BLaER1 treated with 17β-estradiol and CSF1 and Interleukin-3, amounts not matched to agents 10 nM and 100 nM (cell line): Measurements from ENCODE around the gene CFAP46.

ENCODE experiments used
- H3K27ac ChIP-seq, 11 experiments: shearing (Covaris generic); formaldehyde crosslinking; 2 replicates each; pipeline ENCODE4 v1.8.1; 2022
- H3K27me3 ChIP-seq, 11 experiments: shearing (Covaris generic); formaldehyde crosslinking; 2 replicates each; pipeline ENCODE4 v1.8.1; 2022
- H3K36me3 ChIP-seq, 11 experiments: shearing (Covaris generic); formaldehyde crosslinking; 2 replicates each; pipeline ENCODE4 v1.8.1; 2022
- H3K4me1 ChIP-seq, 10 experiments: shearing (Covaris generic); formaldehyde crosslinking; 2 replicates each; pipeline ENCODE4 v1.8.1; 2022
- H3K4me2 ChIP-seq, 11 experiments: shearing (Covaris generic); formaldehyde crosslinking; 2 replicates each; pipeline ENCODE4 v1.8.1; 2022
- H3K4me3 ChIP-seq, 10 experiments: shearing (Covaris generic); formaldehyde crosslinking; 2 replicates each; pipeline ENCODE4 v1.8.1; 2022
- H3K9ac ChIP-seq, 11 experiments: shearing (Covaris generic); formaldehyde crosslinking; 2 replicates each; pipeline ENCODE4 v1.8.1; 2022
- H3K9me3 ChIP-seq, 11 experiments: shearing (Covaris generic); formaldehyde crosslinking; replicated peaks in 1 of 11; 2 replicates each; pipeline ENCODE4 v1.8.1; 2022
- H4K20me1 ChIP-seq, 11 experiments: shearing (Covaris generic); formaldehyde crosslinking; 2 replicates each; pipeline ENCODE4 v1.8.1; 2022
- Cebpa-rat ChIP-seq, 11 experiments: shearing (Covaris generic); IDR thresholded peaks; 2 replicates each; pipeline ENCODE4 v1.8.1; 2022

CFAP46 gene

GRCh38 chr10:132770061-132771021 lies 172.0 kb downstream of the CFAP46 start:
- Histone ChIP-seq H3K36me3 (peaks cover 14 to 49% (median 26%) of the 10 kb centered on the region in 11 experiments), H3K27ac (no peak overlapping the region)

GRCh38 chr10:132768346-132769248 lies 173.8 kb downstream of the CFAP46 start:
- no peak for TF ChIP-seq Cebpa-rat (IDR thresholded peaks at IDR 0.05)
- H3K27me3 ChIP-seq: no peaks in the 10 kb centered on the region
- no peak overlapping the region for H3K4me2 ChIP-seq
- H4K20me1 ChIP-seq: peaks cover 0 to 33% (median 5%) of the 10 kb centered on the region in 11 experiments; a peak in 13 of 22 replicates
- no peak overlapping the region for H3K9ac ChIP-seq
- no peak overlapping the region for H3K4me3 ChIP-seq
- H3K36me3 ChIP-seq: peaks cover 14 to 50% (median 26%) of the 10 kb centered on the region in 11 experiments
- peaks cover 0 to 13% (median 4%) of the 10 kb centered on the region in 10 experiments; a peak in 12 of 20 replicates for H3K4me1 ChIP-seq
- no peak overlapping the region for H3K27ac ChIP-seq
- peaks cover 21 to 43% (median 30%) of the 10 kb centered on the region in 11 experiments; a peak in 20 of 22 replicates for H3K9me3 ChIP-seq

More at GRCh38 chr10:132770061-132771021, 172.0 kb downstream of the CFAP46 start:
- H3K9ac ChIP-seq: no peak overlapping the region
- peaks cover 6 to 22% (median 15%) of the 10 kb centered on the region in 10 experiments for H3K4me1 ChIP-seq
- H3K4me3 ChIP-seq: no peak overlapping the region
- no peak overlapping the region for H3K4me2 ChIP-seq
- H3K9me3 ChIP-seq: peaks cover 21 to 43% (median 30%) of the 10 kb centered on the region in 11 experiments; a peak in 20 of 22 replicates
- H4K20me1 ChIP-seq: peaks cover 0 to 28% (median 9%) of the 10 kb centered on the region in 11 experiments; a peak in 17 of 22 replicates
- no peak for TF ChIP-seq Cebpa-rat (IDR thresholded peaks at IDR 0.05)
- H3K27me3 ChIP-seq: peaks cover 0 to 7% (median 0%) of the 10 kb centered on the region in 11 experiments; a peak in 2 of 22 replicates

- no peak overlapping the region for H3K27ac ChIP-seq
- H3K4me1 ChIP-seq: peaks cover 0 to 13% (median 6%) of the 10 kb centered on the region in 10 experiments; a peak in 10 of 20 replicates
- H3K9me3 ChIP-seq: peaks cover 15 to 35% (median 23%) of the 10 kb centered on the region in 11 experiments; a peak in 20 of 22 replicates
- no peak overlapping the region for H3K9ac ChIP-seq
- H3K36me3 ChIP-seq: peaks cover 14 to 47% (median 26%) of the 10 kb centered on the region in 11 experiments
- H3K4me2 ChIP-seq: no peak overlapping the region
- no peaks in the 10 kb centered on the region for H3K27me3 ChIP-seq
- peaks cover 0 to 47% (median 17%) of the 10 kb centered on the region in 11 experiments; a peak in 13 of 22 replicates for H4K20me1 ChIP-seq
- H3K4me3 ChIP-seq: no peak overlapping the region
- TF ChIP-seq Cebpa-rat (IDR thresholded peaks at IDR 0.05): no peak
Observed at GRCh38 chr10:132766291-132766690, 176.1 kb downstream of the CFAP46 start.

- no peak overlapping the region; a peak in 1 of 22 replicates for H3K9ac ChIP-seq
- H3K36me3 ChIP-seq: peaks cover 10 to 46% (median 25%) of the 10 kb centered on the region in 11 experiments
- no peak overlapping the region for H3K4me3 ChIP-seq
- peak overlapping the region in 3 of 11 experiments; percentile 10 to 40 (median 38); a peak in 3 of 22 replicates for H3K4me2 ChIP-seq
- H3K27ac ChIP-seq: no peak overlapping the region
- H3K4me1 ChIP-seq: peaks cover 0 to 13% (median 6%) of the 10 kb centered on the region in 10 experiments; a peak in 10 of 20 replicates
- peaks cover 0 to 50% (median 17%) of the 10 kb centered on the region in 11 experiments; a peak in 14 of 22 replicates for H4K20me1 ChIP-seq
- TF ChIP-seq Cebpa-rat (IDR thresholded peaks at IDR 0.05): no peak
- peaks cover 15 to 27% (median 20%) of the 10 kb centered on the region in 11 experiments; a peak in 19 of 22 replicates for H3K9me3 ChIP-seq
- H3K27me3 ChIP-seq: no peaks in the 10 kb centered on the region
Observed at GRCh38 chr10:132765435-132765834, 176.9 kb downstream of the CFAP46 start.

- Histone ChIP-seq H3K9me3 (peaks cover 12 to 19% (median 17%) of the 10 kb centered on the region in 11 experiments; a peak in 19 of 22 replicates), H3K4me2 (no peak overlapping the region), H3K9ac (no peak overlapping the region), H3K36me3 (peaks cover 7 to 48% (median 18%) of the 10 kb centered on the region in 11 experiments), H3K27ac (no peak overlapping the region), H3K4me3 (no peak overlapping the region), H3K27me3 (no peaks in the 10 kb centered on the region), H4K20me1 (peaks cover 0 to 64% (median 17%) of the 10 kb centered on the region in 11 experiments; a peak in 14 of 22 replicates), H3K4me1 (peaks cover 0 to 13% (median 6%) of the 10 kb centered on the region in 10 experiments; a peak in 10 of 20 replicates)
- no peak for TF ChIP-seq Cebpa-rat (IDR thresholded peaks at IDR 0.05)
Observed at GRCh38 chr10:132764108-132764507, 178.3 kb downstream of the CFAP46 start.

GRCh38 chr10:132763545-132763944 lies 178.8 kb downstream of the CFAP46 start:
- peaks cover 0 to 13% (median 6%) of the 10 kb centered on the region in 10 experiments; a peak in 10 of 20 replicates for H3K4me1 ChIP-seq
- peaks cover 0 to 69% (median 17%) of the 10 kb centered on the region in 11 experiments; a peak in 14 of 22 replicates for H4K20me1 ChIP-seq
- TF ChIP-seq Cebpa-rat (IDR thresholded peaks at IDR 0.05): no peak
- H3K4me3 ChIP-seq: no peak overlapping the region
- peaks cover 1 to 48% (median 12%) of the 10 kb centered on the region in 11 experiments; a peak in 21 of 22 replicates for H3K36me3 ChIP-seq
- no peak overlapping the region for H3K9ac ChIP-seq
- H3K4me2 ChIP-seq: no peak overlapping the region
- no peak overlapping the region for H3K27ac ChIP-seq
- H3K27me3 ChIP-seq: no peaks in the 10 kb centered on the region
- H3K9me3 ChIP-seq: peaks cover 6 to 13% (median 11%) of the 10 kb centered on the region in 11 experiments; a peak in 19 of 22 replicates

- Histone ChIP-seq H3K4me3 (no peak overlapping the region), H3K4me2 (no peak overlapping the region), H3K27me3 (no peaks in the 10 kb centered on the region), H3K4me1 (peaks cover 0 to 13% (median 6%) of the 10 kb centered on the region in 10 experiments; a peak in 10 of 20 replicates), H3K27ac (no peak overlapping the region), H4K20me1 (peaks cover 0 to 82% (median 17%) of the 10 kb centered on the region in 11 experiments; a peak in 14 of 22 replicates), H3K9me3 (peaks cover 0 to under 1% (median 0%) of the 10 kb centered on the region in 11 experiments; a peak in 3 of 22 replicates), H3K36me3 (peaks cover 0 to 47% (median 3%) of the 10 kb centered on the region in 11 experiments; a peak in 10 of 22 replicates), H3K9ac (no peak overlapping the region)
- TF ChIP-seq Cebpa-rat (IDR thresholded peaks at IDR 0.05): no peak
Observed at GRCh38 chr10:132762267-132762666, 180.1 kb downstream of the CFAP46 start.
